Measurements from ENCODE around the gene IL13RA1.
"Not testable (repeated sequence)": the region's sequence is repeated elsewhere in the genome, so short reads cannot be mapped to it uniquely, and the experiment has no call there.

Gene IL13RA1

DNA sequence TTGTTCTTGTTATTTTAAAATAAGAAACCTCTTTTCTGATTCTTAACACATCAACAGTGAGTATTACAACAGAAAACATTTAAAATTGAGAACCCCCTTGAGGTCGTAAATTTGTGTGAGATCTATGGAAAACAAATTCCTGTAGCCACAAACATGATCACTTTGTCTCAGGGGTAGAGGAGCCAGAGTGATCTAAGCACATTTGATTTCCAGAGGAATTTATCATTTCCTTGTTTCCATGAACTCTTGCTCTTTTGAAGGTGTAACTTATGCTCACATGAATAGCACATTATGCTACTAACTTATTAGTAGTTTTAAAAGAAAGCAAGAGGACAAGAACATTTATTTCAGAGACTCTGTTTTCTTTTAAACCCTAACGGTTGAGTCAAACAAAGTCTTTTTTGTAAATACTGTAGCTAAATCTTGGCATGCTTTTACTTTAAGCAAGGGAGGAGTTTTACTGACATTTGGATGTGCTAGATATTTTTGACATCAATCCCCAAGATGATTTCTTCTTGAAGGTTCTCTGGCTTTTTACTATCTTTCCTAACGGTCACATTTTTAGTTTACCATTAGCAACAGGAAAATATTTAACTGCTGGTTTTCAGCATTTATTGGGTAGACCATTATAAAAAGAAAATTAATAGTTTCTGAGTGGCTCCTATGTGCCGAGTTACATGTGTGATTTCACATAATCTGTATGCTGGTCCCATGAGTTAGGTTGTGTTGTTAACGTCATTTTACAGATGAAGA, 68.3 kb downstream of the IL13RA1 start:
- DNase-seq: no peak

DNA sequence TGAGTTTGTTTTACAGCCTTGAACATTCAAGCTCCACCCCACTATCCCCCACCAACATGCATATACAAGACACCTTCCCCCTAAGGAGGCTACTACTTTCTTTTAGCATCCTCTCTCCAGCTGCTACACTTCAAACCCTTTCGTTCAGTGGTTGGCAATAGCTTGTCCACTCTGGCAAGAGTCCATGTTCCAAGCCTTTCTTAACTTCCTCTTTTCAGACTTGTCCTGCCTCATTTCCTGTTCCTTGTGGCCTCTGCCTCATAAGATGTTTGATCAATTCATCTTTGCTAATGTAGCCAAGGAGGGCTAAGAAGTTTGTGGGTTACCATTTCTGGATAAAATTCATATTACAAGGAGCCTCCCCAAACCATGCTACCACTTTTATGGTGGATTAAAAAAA, 75.5 kb downstream of the IL13RA1 start:
- no peak for DNase-seq

DNA sequence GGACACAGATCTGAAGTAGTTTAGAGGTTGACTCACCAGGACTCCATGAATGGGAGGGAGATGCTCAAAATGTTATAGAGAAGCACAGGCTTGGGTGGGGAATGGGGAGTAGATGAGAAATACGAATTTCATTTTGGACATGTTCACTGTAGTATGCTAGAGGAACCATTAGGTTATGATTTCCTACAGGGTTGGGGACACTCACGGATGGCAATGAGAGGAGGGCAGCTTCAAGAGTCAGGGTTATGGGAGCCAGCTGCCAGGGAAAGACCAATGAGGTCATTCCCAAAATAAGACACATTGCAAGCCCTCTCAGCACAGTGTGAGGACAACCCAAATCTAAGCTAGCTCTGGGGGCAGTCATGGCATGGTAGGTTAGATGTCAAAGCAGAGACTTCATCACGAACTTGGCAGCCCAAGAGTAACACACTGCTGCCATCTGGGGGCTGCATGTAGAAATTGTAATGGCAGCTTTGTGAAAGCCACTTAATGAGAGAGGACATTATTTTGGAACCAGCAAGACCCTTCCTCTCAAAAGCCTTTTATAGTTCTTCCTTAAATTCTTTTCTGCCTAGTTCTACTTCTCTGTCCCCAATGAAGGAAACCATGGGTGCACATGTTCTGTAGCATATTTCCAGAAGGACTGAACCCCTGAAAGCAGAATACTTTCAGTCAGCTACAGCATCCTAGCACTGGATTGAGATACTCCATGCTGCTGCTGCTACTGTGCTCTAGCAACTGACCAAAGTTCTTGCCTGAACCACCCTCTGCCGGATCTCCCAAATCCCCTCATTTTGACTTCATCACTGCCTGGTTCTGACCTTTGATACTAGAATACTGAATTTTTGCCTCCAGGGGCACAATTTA, 80.0 kb downstream of the IL13RA1 start:
- peak; percentile 20 for DNase-seq

DNA sequence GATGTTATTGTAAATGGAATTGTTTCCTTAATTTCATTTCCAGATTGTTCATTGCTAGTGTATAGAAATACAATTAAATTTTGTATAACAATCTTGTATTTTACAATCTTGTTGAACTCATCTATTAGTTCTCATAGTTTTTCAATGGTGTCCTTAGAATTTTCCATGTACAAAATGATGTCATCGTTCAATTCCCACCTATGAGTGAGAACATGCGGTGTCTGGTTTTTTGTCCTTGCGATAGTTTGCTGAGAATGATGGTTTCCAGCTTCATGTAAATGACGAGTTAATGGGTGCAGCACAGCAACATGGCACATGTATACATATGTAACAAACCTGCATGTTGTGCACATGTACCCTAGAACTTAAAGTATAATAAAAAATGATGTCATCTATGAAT, 89.9 kb downstream of the IL13RA1 start:
- DNase-seq: not testable (repeated sequence)

DNA sequence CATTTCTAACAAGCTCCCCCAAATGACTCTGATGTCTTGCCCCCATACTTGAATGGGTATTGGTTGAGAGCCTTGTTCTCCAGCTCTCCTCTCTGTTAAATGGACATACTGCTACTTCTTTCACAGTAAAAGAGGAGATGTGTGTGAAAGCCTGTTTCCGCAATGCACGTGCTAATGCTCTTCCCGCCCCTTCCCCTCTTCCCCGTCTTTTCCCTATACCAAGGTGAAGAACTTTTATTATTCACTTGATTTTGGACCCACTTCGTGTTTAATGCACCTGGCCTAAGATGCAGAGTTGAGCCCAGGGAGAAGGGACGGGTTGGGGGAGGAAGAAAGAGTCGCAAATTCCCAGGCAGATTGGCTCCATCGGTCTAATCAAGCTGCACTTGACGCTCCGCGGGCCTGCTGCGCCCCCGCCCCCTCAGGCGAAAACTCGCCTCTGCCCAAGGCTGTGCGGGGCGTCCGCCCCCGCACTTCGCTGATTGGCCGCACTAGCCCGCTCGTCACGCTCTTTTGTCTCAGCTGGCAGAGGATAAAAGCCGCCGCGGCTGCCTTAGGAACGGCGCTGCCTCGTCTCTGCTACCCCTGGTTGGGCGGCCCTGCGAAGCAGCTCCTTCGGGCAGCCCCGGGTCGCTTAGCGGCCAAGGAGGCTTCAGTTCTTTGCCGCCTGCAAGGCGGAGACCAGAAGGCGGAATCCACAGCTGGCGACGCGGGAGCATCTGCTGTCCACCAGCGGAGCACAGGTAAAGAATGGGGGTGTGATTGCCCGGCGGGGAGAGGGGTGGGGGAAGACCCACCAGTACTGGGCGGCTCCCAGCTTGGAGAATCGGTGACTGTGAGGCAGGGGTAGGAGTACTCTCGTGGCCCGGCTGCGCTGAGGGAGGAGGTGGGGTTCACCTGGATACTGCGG, 96.1 kb downstream of the IL13RA1 start, which contains the start of gene ZCCHC12:
Gene ZCCHC12, plus strand, starts transcription at position 562 of the 910 bp plus-strand sequence. CDS start 1,421 bp downstream, outside the sequence.
- DNase-seq: peak; percentile 82

DNA sequence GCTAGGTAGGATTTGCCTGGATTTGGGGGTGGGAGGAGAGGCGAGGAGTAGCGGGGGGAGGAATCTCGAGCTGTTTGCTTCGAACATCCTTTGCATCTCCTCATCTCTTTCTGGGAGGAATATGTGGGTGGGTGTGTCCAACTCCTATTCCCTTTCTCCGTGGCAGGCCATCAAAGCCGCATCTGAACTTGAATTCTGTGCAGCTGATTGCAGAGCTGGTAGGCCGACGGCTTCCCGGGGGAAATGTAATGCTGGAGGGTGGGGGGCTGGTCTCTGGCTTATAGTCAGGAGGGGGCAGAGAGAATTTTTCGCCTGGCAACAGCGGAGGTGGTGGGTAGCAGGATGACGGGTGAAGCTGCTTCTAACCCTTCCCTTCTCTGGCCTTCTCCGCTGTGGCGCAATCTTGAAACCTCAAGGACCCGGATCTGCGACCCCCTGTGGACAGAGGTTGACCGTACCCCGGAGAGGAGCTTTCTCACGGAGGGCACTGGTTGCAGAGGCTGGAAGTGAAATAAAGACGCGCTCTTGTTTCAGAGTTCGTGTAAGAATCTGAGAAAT, 96.8 kb downstream of the IL13RA1 start:
- no peak for DNase-seq

DNA sequence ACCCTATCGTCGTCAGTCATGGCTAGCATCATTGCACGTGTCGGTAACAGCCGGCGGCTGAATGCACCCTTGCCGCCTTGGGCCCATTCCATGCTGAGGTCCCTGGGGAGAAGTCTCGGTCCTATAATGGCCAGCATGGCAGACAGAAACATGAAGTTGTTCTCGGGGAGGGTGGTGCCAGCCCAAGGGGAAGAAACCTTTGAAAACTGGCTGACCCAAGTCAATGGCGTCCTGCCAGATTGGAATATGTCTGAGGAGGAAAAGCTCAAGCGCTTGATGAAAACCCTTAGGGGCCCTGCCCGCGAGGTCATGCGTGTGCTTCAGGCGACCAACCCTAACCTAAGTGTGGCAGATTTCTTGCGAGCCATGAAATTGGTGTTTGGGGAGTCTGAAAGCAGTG, 97.8 kb downstream of the IL13RA1 start:
- no peak for DNase-seq

DNA sequence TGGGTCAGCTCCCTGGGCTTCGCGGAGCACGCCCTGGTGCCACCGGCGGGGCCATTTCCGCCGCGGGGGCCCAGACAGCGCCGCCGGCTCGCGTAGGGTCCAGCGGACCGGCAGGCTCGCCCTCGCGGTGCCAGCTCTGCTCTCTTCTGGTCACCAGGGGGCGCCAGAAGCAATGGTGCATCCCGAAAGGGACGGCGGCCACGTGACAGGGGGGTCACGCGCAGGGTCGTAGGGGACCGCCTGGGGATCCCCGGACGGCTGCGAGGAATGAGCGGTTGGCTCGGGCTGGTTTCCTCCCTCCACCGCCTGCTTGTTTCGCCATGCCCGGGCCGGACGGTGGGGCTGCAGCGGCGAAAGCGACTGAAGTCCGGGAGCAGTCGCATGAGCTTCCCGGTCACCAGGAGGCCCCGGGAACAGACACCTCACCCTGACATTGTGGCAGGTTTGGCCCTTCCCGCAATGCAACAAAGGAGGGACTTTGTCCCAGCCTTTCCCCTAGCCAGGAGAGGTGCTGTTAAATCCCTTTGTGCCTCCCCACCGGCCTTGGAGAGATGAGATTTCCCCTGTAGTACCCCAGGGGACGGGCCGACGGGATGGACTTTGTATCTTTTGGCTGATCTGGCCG, 112.0 kb downstream of the IL13RA1 start:
- DNase-seq: no peak
